HCT116 (cell line): Measurements from ENCODE around the gene FAM47E. TPM values are rescaled to one million over a fixed set of nuclear protein-coding genes. Genes with fewer than 3 reads are reported as not detected.

Experiments used
- ATAC-seq: fragments of 200-7000 bp; cut with Tn5 transposase; 2 replicates; pipeline ENCODE4 v1.9.1; 2020; ENCODE audit warnings: mild to moderate bottlenecking, moderate library complexity
- BruUV-seq: library from RNA; stranded (reverse); fragments of 400-500 nt; replicated peaks from 2 replicates; lab custom pipeline; 2021; lab: Mats Ljungman, UMichigan
- CTCF ChIA-PET: fragments of 300-600 bp; sonication (Branson Sonifier 250); formaldehyde crosslinking; loops from one replicate; lab custom pipeline; 2021; ENCODE audit warnings: antibody characterized with exemption; lab: Charles Lee
- POLR2A ChIA-PET: fragments of 300-600, 350-600 bp; sonication (Branson Sonifier 250); formaldehyde crosslinking; loops from one replicate; lab custom pipeline; 2021; ENCODE audit warnings: antibody characterized with exemption; lab: Charles Lee
- RAD21 ChIA-PET, 2 experiments: fragments of 300-600 bp; sonication (Branson Sonifier 250); formaldehyde crosslinking; loops; one replicate each; lab custom pipeline; 2023; ENCODE audit warnings: low total read pairs in 2 of 2; ENCODE audit not compliant: uncharacterized antibody in 2 of 2, unreplicated experiment in 2 of 2, low non-redundant PET in 1 of 2; lab: Charles Lee
- DNase-seq: peaks from one replicate; pipeline ENCODE4 v3.0.0-alpha.2; 2010; ENCODE audit warnings: low read depth, low spot score
- H2AFZ ChIP-seq: fragments of 200-600 bp; shearing (Covaris generic), sonication (generic); 2 replicates; pipeline ENCODE4 v1.6.1; 2017; ENCODE audit warnings: low read depth, mixed run types, mixed read lengths, antibody characterized with exemption, low read length; ENCODE audit not compliant: poor library complexity, severe bottlenecking
- H3K27ac ChIP-seq: 2 replicates; pipeline ENCODE4 v1.5.1; 2012; ENCODE audit warnings: low read depth, low read length
- H3K27me3 ChIP-seq: fragments of 200-600 bp; sonication (generic); 2 replicates; pipeline ENCODE4 v1.6.1; 2016; ENCODE audit warnings: mixed run types, low read length, mixed read lengths; ENCODE audit not compliant: insufficient read depth
- H3K36me3 ChIP-seq, 2 experiments: fragments of 200-500 bp in 1 of 2; fragments of 200-600 bp in 1 of 2; sonication (Bioruptor generic) in 1 of 2; sonication (generic) in 1 of 2; 2 replicates each; pipeline versions ENCODE4 v1.5.1 to v1.6.1; 2014 to 2016; ENCODE audit warnings: low read length in 2 of 2, inconsistent platforms in 1 of 2, mixed read lengths in 1 of 2, mixed run types in 1 of 2; ENCODE audit not compliant: insufficient read depth in 2 of 2, control insufficient read depth in 1 of 2
- H3K4me1 ChIP-seq, 2 experiments: fragments of 200-600 bp in 1 of 2; sonication (generic) in 1 of 2; 2 replicates each; pipeline versions ENCODE4 v1.5.1 to v1.6.1; 2012 to 2017; ENCODE audit warnings: low read length in 2 of 2, inconsistent platforms in 1 of 2, mild to moderate bottlenecking in 1 of 2, mixed read lengths in 1 of 2, mixed run types in 1 of 2, moderate library complexity in 1 of 2; ENCODE audit not compliant: insufficient read depth in 2 of 2, control insufficient read depth in 1 of 2
- H3K4me2 ChIP-seq: fragments of 200-600 bp; sonication (generic); 2 replicates; pipeline ENCODE4 v1.6.1; 2017; ENCODE audit warnings: mixed run types, low read length, mixed read lengths
- H3K4me3 ChIP-seq, 2 experiments: fragments of 200-600 bp in 1 of 2; sonication (generic) in 1 of 2; replicated peaks in 1 of 2; 2 replicates each; pipeline ENCODE4 v1.5.1; 2011 to 2016; ENCODE audit warnings: low read length in 2 of 2, control low read depth in 1 of 2, low read depth in 1 of 2, mild to moderate bottlenecking in 1 of 2, mixed read lengths in 1 of 2, mixed run types in 1 of 2
- H3K79me2 ChIP-seq: fragments of 200-600 bp; sonication (generic); 2 replicates; pipeline ENCODE4 v1.6.1; 2017; ENCODE audit warnings: mild to moderate bottlenecking, mixed run types, low read length, moderate library complexity, mixed read lengths; ENCODE audit not compliant: insufficient read depth
- H3K9ac ChIP-seq: fragments of 200-600 bp; sonication (generic); 2 replicates; pipeline ENCODE4 v1.6.1; 2016; ENCODE audit warnings: low read length, mixed read lengths
- H3K9me2 ChIP-seq: fragments of 200-600 bp; sonication (generic), shearing (Covaris generic); 2 replicates; pipeline ENCODE4 v1.6.1; 2017; ENCODE audit warnings: mixed run types, mild to moderate bottlenecking, moderate library complexity; ENCODE audit not compliant: insufficient read depth
- H3K9me3 ChIP-seq, 2 experiments: fragments of 200-500 bp in 1 of 2; fragments of 200-600 bp in 1 of 2; sonication (Bioruptor generic) in 1 of 2; sonication (generic) in 1 of 2; 2 replicates each; pipeline ENCODE4 v1.6.1; 2014 to 2017; ENCODE audit warnings: low read length in 2 of 2, mixed read lengths in 2 of 2, inconsistent platforms in 1 of 2, low read depth in 1 of 2, mild to moderate bottlenecking in 1 of 2, mixed run types in 1 of 2, moderate library complexity in 1 of 2; ENCODE audit not compliant: control insufficient read depth in 1 of 2, insufficient read depth in 1 of 2
- H4K20me1 ChIP-seq: fragments of 200-600 bp; sonication (generic), shearing (Covaris generic); 2 replicates; pipeline ENCODE4 v1.6.1; 2017; ENCODE audit warnings: mixed run types, mild to moderate bottlenecking, moderate library complexity; ENCODE audit not compliant: insufficient read depth
- CBX3 ChIP-seq: IDR thresholded peaks from 2 replicates; pipeline ENCODE4 v1.6.1; 2012; ENCODE audit warnings: low read depth
- CEBPB ChIP-seq: IDR thresholded peaks from 2 replicates; pipeline ENCODE4 v1.6.1; 2012; ENCODE audit warnings: low read depth
- CTCF ChIP-seq, 3 experiments: fragments of 200-600 bp in 1 of 3; sonication (generic) in 1 of 3; IDR thresholded peaks in 2 of 3; conservative IDR thresholded peaks in 1 of 3; 2 replicates each; pipeline ENCODE4 v1.5.1; 2012 to 2017; ENCODE audit warnings: low read depth in 2 of 3, low read length in 2 of 3, antibody characterized with exemption in 1 of 3, borderline replicate concordance in 1 of 3, control low read depth in 1 of 3, mild to moderate bottlenecking in 1 of 3, mixed read lengths in 1 of 3, mixed run types in 1 of 3, moderate library complexity in 1 of 3; ENCODE audit not compliant: insufficient read depth in 1 of 3
- ELF1 ChIP-seq: IDR thresholded peaks from 2 replicates; pipeline ENCODE4 v1.6.1; 2012; ENCODE audit warnings: low read depth, borderline replicate concordance
- EZH2phosphoT487 ChIP-seq: fragments of 200-600 bp; IDR thresholded peaks from 2 replicates; pipeline ENCODE4 v1.6.1; 2018; ENCODE audit warnings: antibody characterized with exemption, borderline replicate concordance
- FOSL1 ChIP-seq: IDR thresholded peaks from 2 replicates; pipeline ENCODE4 v1.6.1; 2012; ENCODE audit warnings: low read depth
- JUND ChIP-seq: IDR thresholded peaks from 2 replicates; pipeline ENCODE4 v1.6.1; 2012
- RAD21 ChIP-seq: IDR thresholded peaks from 2 replicates; pipeline ENCODE4 v1.6.1; 2012; ENCODE audit warnings: low read depth, mild to moderate bottlenecking
- SIN3A ChIP-seq: IDR thresholded peaks from 2 replicates; pipeline ENCODE4 v1.6.1; 2012; ENCODE audit warnings: low read depth
- TCF7L2 ChIP-seq: IDR thresholded peaks from 2 replicates; pipeline ENCODE4 v1.7.0; 2011; ENCODE audit warnings: borderline replicate concordance, inconsistent platforms; ENCODE audit not compliant: insufficient read depth, insufficient read length; ENCODE audit errors: extremely low read depth
- YY1 ChIP-seq: IDR thresholded peaks from 2 replicates; pipeline ENCODE4 v1.6.1; 2011; ENCODE audit warnings: low read length, low read depth, moderate library complexity, mild to moderate bottlenecking; ENCODE audit not compliant: insufficient replicate concordance; ENCODE audit errors: extremely low read depth
- ZFX ChIP-seq: fragments of 450-650 bp; IDR thresholded peaks from 2 replicates; pipeline ENCODE4 v1.6.1; 2017
- ZNF274 ChIP-seq: fragments of 200-500 bp; sonication (Bioruptor generic); IDR thresholded peaks from 2 replicates; pipeline ENCODE4 v1.6.1; 2014; ENCODE audit warnings: mild to moderate bottlenecking, low read depth, low read length, inconsistent platforms
- intact Hi-C: fragments of 100-400 bp; cut with micrococcal nuclease; formaldehyde crosslinking; loops from 2 replicates; pipeline ENCODE4 v1.10.0; 2022
- total RNA-seq: library from RNA; stranded (reverse); gene quantifications from one replicate; pipeline ENCODE4 v1.2.1, GENCODE V29; 2021; ENCODE audit not compliant: unreplicated experiment

FAM47E gene
- total RNA-seq, 1 experiment from 2014 or later: 0.91 TPM

GRCh38 chr4:76208005-76208765, 43.3 kb upstream of the FAM47E start:
- Histone ChIP-seq H3K4me3 (no peak overlapping the region), H3K27ac (no peak overlapping the region), H3K79me2 (peaks cover 77% of the 10 kb centered on the region), H3K9ac (no peak overlapping the region), H3K9me3 (no peaks in the 10 kb centered on the region), H4K20me1 (no peaks in the 10 kb centered on the region), H3K4me1 (peaks cover 7 to 19% of the 10 kb centered on the region in 2 experiments; a peak in 3 of 4 replicates), H3K27me3 (no peaks in the 10 kb centered on the region), H3K4me2 (no peak overlapping the region), H3K9me2 (no peaks in the 10 kb centered on the region), H3K36me3 (no peaks in the 10 kb centered on the region), H2AFZ (no peak overlapping the region)
- ChIA-PET POLR2A (no interaction called here), CTCF (no interaction called here), RAD21 (no interaction called here)
- intact Hi-C loops: no loop called here
- TF ChIP-seq ZFX (no peak), CEBPB (no peak), SIN3A (no peak), CBX3 (no peak), FOSL1 (no peak), TCF7L2 (no peak)
- BruUV-seq: no TSS peak
- ATAC-seq: no peak
- no peak for DNase-seq

DNA sequence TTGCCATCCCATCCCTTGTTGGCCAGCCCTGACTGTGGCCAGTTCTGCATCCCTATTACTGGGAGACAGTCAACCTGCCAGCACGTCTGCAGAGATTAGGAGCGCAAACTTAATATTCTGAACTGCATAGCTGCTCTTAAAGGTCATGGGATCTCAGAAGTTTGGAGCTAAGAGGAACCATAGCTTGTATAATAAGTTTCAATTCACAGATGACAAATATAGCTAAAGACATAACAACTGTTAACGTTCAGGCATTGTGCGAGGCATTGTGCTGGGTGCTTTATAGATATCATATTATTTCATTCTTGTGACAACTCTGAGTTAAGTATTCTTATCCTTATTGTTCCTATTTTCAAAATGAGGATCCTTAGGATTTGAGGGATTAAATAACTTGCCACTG, 41.6 kb upstream of the FAM47E start:
- DNase-seq (no peak), ATAC-seq (no peak)
- H3K79me2 ChIP-seq: peaks cover 73% of the 10 kb centered on the region
- no peak overlapping the region for H3K27ac ChIP-seq
- H3K4me2 ChIP-seq: no peak overlapping the region
- H3K4me3 ChIP-seq: no peak overlapping the region
- H3K36me3 ChIP-seq: no peaks in the 10 kb centered on the region
- H3K9me2 ChIP-seq: no peaks in the 10 kb centered on the region
- ChIA-PET POLR2A (no interaction called here), CTCF (interaction anchor here (0.6 kb wide), 1 partner anchor 10 kb away, joined by 3 read pairs; no protein-coding TSS in a partner anchor), RAD21 (no interaction called here)
- H3K9me3 ChIP-seq: no peaks in the 10 kb centered on the region
- intact Hi-C loops: no loop called here
- H4K20me1 ChIP-seq: no peaks in the 10 kb centered on the region
- peaks cover 14 to 31% of the 10 kb centered on the region in 2 experiments; a peak in 3 of 4 replicates for H3K4me1 ChIP-seq
- no TSS peak for BruUV-seq
- no peaks in the 10 kb centered on the region for H3K27me3 ChIP-seq
- TF ChIP-seq TCF7L2 (no peak), RAD21 (no peak), ELF1 (no peak), CTCF (IDR thresholded peaks at IDR 0.05 in 2 of 3, conservative IDR thresholded peaks at IDR 0.05 in 1 of 3; ENCODE audit: borderline replicate concordance in 1 of 3, insufficient read depth in 1 of 3, low read depth in 2 of 3, low read length in 2 of 3) (no peak), SIN3A (no peak), CEBPB (no peak), ZNF274 (no peak), JUND (no peak), YY1 (no peak), ZFX (no peak), EZH2phosphoT487 (no peak), CBX3 (no peak)
- no peak overlapping the region for H3K9ac ChIP-seq
- H2AFZ ChIP-seq: no peak overlapping the region
